ENCODE measurements around the gene ZEB1.

The ZEB1 gene

GRCh38 chr10:31468536-31468859 lies 149.5 kb downstream of the ZEB1 start:
- no peaks in the 10 kb centered on the region for H3K4me1 ChIP-seq (ENCODE audit: control insufficient read depth, insufficient read depth, low read length)
- POLR2A ChIA-PET = no interaction called here
- H3K36me3 ChIP-seq (ENCODE audit: control insufficient read depth in 2 of 2, insufficient read depth in 1 of 2, low read length in 2 of 2) = peaks cover 0 to 7% of the 10 kb centered on the region in 2 experiments; a peak in 1 of 3 replicates
- H3K9me3 ChIP-seq (ENCODE audit: control insufficient read depth, insufficient read depth, low read depth, low read length) = peaks cover 4% of the 10 kb centered on the region; the same call in 1 of the 2 replicates
- no peak for TF ChIP-seq ZNF530 (tag by site-specific recombination; IDR thresholded peaks at IDR 0.05; ENCODE audit: low read depth)
- TF ChIP-seq ZBTB8A (tag by site-specific recombination; IDR thresholded peaks at IDR 0.05) = no peak
- TF ChIP-seq KLF16 (tag by site-specific recombination; IDR thresholded peaks at IDR 0.05) = no peak
- TF ChIP-seq ZNF335 (tag by site-specific recombination; conservative IDR thresholded peaks at IDR 0.05) = no peak
- no peak for TF ChIP-seq KLF1 (tag by site-specific recombination; IDR thresholded peaks at IDR 0.05)
- TF ChIP-seq ZNF37A (tag by site-specific recombination; IDR thresholded peaks at IDR 0.05) = no peak
- no peak for TF ChIP-seq ZNF560 (tag by site-specific recombination; IDR thresholded peaks at IDR 0.05; ENCODE audit: borderline replicate concordance)
- TF ChIP-seq SCRT2 (tag by site-specific recombination; IDR thresholded peaks at IDR 0.05) = no peak
- no peak for TF ChIP-seq ZNF629 (tag by site-specific recombination; IDR thresholded peaks at IDR 0.05)
- no peak for TF ChIP-seq ZNF610 (tag by site-specific recombination; IDR thresholded peaks at IDR 0.05; ENCODE audit: borderline replicate concordance)
- H3K4me3 ChIP-seq (ENCODE audit: low read depth, low read length) = no peak overlapping the region
- CTCF ChIA-PET = interaction anchor here (0.7 to 1.2 kb wide), 5 partner anchors 10 to 781 kb away, joined by 3 to 4 read pairs (median 3); no protein-coding TSS in a partner anchor
- no peak overlapping the region for H3K27ac ChIP-seq (ENCODE audit: extremely low read depth, low read depth, low read length)

- ChIA-PET CTCF (no interaction called here), POLR2A (no interaction called here)
- no peaks in the 10 kb centered on the region for H3K36me3 ChIP-seq (ENCODE audit: control insufficient read depth in 2 of 2, insufficient read depth in 1 of 2, low read length in 2 of 2)
- no peak overlapping the region for H3K4me3 ChIP-seq (ENCODE audit: low read depth, low read length)
- no peaks in the 10 kb centered on the region for H3K4me1 ChIP-seq (ENCODE audit: control insufficient read depth, insufficient read depth, low read length)
- no peak for TF ChIP-seq ZNF639 (tag by site-specific recombination; IDR thresholded peaks at IDR 0.05)
- TF ChIP-seq SETDB1 (IDR thresholded peaks at IDR 0.05; ENCODE audit: insufficient read length, low read length) = peak; percentile 61
- H3K9me3 ChIP-seq (ENCODE audit: control insufficient read depth, insufficient read depth, low read depth, low read length) = no peaks in the 10 kb centered on the region
- no peak overlapping the region for H3K27ac ChIP-seq (ENCODE audit: extremely low read depth, low read depth, low read length)
Measured at GRCh38 chr10:31475519-31475918, 156.5 kb downstream of the ZEB1 start.

- H3K4me3 ChIP-seq (ENCODE audit: low read depth, low read length) = no peak overlapping the region
- H3K4me1 ChIP-seq (ENCODE audit: control insufficient read depth, insufficient read depth, low read length) = no peaks in the 10 kb centered on the region
- ChIA-PET CTCF (no interaction called here), POLR2A (no interaction called here)
- no peaks in the 10 kb centered on the region for H3K36me3 ChIP-seq (ENCODE audit: control insufficient read depth in 2 of 2, insufficient read depth in 1 of 2, low read length in 2 of 2)
- H3K9me3 ChIP-seq (ENCODE audit: control insufficient read depth, insufficient read depth, low read depth, low read length) = no peaks in the 10 kb centered on the region
- H3K27ac ChIP-seq (ENCODE audit: extremely low read depth, low read depth, low read length) = no peak overlapping the region
- no peak for TF ChIP-seq ZNF398 (tag by site-specific recombination; IDR thresholded peaks at IDR 0.05)
- TF ChIP-seq GLIS1 (tag by site-specific recombination; IDR thresholded peaks at IDR 0.05) = no peak
- TF ChIP-seq ZNF639 (tag by site-specific recombination; IDR thresholded peaks at IDR 0.05) = no peak
- no peak for TF ChIP-seq ZNF214 (tag by site-specific recombination; IDR thresholded peaks at IDR 0.05; ENCODE audit: borderline replicate concordance)
- TF ChIP-seq YY2 (tag by site-specific recombination; IDR thresholded peaks at IDR 0.05) = no peak
- TF ChIP-seq ZNF302 (tag by site-specific recombination; IDR thresholded peaks at IDR 0.05; ENCODE audit: low read depth) = no peak
- no peak for TF ChIP-seq ZBTB8A (tag by site-specific recombination; IDR thresholded peaks at IDR 0.05)
- no peak for TF ChIP-seq ZNF280D (tag by site-specific recombination; IDR thresholded peaks at IDR 0.05)
- no peak for TF ChIP-seq ZIC2 (tag by site-specific recombination; IDR thresholded peaks at IDR 0.05)
- TF ChIP-seq ZXDB (tag by site-specific recombination; IDR thresholded peaks at IDR 0.05) = no peak
- TF ChIP-seq GFI1B (tag by site-specific recombination; IDR thresholded peaks at IDR 0.05) = no peak
- no peak for TF ChIP-seq ZNF146 (tag by site-specific recombination; IDR thresholded peaks at IDR 0.05)
- no peak for TF ChIP-seq RBAK (tag by site-specific recombination; IDR thresholded peaks at IDR 0.05)
- no peak for TF ChIP-seq ZNF704 (tag by site-specific recombination; IDR thresholded peaks at IDR 0.05)
Measured at GRCh38 chr10:31476088-31476487, 157.1 kb downstream of the ZEB1 start.

Measured in HEK293 (cell line).